HS-27A (cell line): ENCODE data around the gene LDOC1.
A peak's percentile ranks its signal among the peaks of the same experiment; 100 is the strongest.
"Not testable (repeated sequence)": the region's sequence is repeated elsewhere in the genome, so short reads cannot be mapped to it uniquely, and the experiment has no call there.

Source experiments
- DNase-seq: peaks from one replicate; pipeline ENCODE4 v3.0.0-alpha.2; 2012; ENCODE audit warnings: low read depth, missing footprints

The LDOC1 gene

DNA sequence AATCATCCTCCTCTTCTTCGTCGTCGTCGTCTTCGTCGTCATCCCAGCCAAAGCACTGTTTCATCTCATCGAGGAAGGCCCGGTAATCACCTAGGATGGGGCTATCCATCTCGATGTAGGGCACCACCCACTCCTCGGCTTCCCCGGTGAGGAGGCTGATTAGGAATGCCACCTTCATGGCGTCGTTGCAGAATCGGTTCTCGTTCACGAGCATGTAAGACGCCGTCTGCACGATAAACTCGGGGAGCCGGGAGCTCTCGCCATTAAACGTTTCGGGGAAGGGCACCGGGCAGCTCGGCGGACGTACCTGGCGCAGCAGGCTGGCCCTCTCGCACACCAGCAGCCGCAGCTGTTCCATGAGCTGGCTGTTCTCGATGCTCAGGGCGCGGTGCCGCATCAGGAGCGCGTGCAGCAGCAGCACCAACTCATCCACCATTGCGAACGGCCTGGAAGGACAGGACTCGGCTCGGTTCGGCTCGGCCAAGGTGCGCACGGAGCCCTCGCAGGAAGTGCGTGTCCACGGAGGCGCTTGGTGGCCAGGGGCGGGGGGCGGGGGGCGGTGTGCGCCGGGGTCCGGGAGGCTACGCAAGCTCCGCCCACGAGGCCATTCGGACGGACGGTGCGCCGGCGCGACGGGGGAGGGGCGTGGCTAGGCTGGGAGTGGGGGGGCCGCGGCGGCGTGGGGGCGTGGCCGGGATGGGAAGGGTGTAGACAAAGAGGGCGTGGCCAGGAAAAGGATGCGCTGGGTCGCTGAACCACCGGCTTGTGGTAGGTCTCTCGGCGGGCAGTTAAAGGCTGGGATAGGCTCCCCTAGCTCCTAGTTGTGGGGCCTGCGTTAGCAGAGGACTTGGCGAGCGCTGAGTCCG lies at the start of gene LDOC1:
TSS of gene LDOC1 (minus strand) at position 544 of the 866 bp plus-strand sequence. CDS start at position 436, 108 bp downstream.
- peak; percentile 12 for DNase-seq

GRCh38 chrX:141221611-141222010 lies 44.7 kb upstream of the LDOC1 start:
- no peak for DNase-seq

DNA sequence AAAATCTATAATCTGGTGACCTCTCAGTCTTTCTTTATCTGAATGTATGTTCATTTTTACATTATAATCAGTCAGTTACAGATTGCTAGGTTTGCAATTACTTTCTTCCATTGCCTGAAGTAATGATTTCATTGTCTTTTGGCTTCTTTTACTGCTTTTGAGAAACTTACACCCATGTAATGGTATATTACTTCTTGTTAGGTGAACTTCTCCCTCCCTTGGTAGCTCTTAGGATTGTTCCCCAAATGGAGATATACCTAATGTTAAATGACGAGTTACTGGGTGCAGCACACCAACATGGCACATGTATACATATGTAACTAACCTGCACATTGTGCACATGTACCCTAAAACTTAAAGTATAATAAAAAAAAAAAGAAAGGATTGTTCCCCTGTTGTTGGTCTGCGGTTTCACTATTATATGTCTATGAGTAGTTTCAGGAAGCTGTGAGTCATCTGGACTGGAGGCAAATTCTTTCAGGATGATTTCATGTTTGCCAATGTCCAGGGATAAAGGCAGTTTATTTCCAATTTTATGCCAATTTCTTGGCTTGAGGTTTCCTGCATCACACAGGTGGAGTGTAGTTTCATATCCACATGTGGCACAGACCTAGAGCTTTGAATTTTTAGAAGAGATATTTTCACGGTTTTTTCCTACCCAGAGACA lies 43.5 kb upstream of the LDOC1 start:
- DNase-seq: peak; percentile 38

GRCh38 chrX:141214196-141214595 lies 37.3 kb upstream of the LDOC1 start:
- DNase-seq: no peak

DNA sequence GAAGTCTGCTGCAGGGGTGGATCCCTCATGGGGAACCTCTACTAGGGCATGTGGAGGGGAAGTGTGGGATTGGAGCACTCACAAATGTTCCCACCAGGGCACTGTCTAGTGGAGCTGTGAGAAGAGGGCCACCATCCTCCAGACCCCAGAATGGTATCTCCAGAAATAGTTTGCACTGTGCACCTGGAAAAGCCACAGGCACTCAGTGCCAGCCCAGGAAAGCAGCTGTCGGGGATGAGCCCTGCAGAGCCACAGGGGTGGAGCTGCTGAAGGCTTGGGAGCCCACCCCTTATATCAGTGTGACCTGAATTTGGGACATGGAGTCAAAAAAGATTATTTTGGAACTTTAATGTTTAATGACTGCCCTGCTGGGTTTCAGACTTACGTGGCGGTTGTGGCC lies 25.0 kb upstream of the LDOC1 start:
- no peak for DNase-seq

- not testable (repeated sequence) for DNase-seq
These were observed 11.6 kb upstream of the LDOC1 start for GRCh38 chrX:141188573-141188972.

- no peak for DNase-seq
These were observed 8.4 kb upstream of the LDOC1 start for GRCh38 chrX:141185366-141185765.

DNA sequence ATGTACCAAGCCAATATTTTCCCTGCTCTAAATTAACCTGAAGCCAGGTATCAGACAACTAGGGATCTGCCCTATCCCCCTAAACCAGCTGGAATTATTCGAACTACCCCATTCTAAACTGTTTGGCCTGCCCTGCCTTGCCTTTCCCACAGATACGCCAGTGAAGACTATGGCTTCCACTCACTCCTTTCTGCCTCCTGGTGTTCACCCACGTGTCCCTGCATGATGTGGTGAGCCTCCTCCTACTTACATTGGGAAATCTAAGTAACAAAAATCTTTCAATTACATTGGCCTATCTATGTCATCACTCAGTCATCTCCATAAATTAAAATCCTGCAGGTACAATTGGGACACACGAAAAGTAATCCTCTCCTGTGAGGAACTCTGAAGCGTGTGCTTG lies 6.1 kb upstream of the LDOC1 start:
- no peak for DNase-seq

DNA sequence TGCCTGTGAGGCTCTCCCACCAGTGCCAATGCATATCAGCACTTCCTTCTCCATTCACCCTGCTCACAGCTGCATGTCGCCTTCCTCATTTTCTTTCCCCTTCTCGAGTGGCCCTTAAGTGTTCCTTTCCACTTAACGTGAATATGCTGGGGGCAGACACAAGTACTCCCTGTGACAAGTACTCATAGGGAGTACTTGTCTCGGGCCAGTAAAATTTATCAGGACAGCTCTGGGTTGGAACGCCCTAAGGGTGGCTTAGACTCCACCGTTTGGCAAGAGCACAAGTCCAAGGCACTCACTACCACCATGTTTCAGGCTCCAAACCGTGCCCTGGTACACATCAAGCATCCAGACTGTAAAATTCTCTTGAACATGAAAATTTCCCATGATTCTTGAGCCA lies 3.9 kb upstream of the LDOC1 start:
- DNase-seq: no peak

GRCh38 chrX:141175786-141176185 lies 1.1 kb downstream of the LDOC1 start:
- DNase-seq: no peak

GRCh38 chrX:141164406-141164805 lies 12.5 kb downstream of the LDOC1 start:
- DNase-seq: no peak

DNA sequence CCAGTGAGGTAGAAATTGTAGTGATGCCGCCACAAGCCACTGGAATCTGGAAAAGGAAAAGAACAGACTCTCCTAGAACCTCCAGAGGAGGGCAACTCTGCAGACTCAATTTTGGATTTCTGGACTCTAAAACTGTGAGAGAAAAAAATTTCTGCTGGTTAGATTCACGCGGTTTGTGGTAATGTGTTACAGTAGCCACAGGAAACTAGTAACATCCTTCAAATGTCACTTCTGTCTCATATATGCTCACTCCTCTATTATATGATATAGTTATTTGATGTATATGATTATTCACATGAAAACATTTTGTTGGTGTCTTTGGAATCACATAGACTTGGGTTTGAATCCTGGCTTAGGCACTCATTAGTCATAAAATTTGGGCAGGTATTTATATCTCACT lies 18.8 kb downstream of the LDOC1 start:
- DNase-seq: no peak

DNA sequence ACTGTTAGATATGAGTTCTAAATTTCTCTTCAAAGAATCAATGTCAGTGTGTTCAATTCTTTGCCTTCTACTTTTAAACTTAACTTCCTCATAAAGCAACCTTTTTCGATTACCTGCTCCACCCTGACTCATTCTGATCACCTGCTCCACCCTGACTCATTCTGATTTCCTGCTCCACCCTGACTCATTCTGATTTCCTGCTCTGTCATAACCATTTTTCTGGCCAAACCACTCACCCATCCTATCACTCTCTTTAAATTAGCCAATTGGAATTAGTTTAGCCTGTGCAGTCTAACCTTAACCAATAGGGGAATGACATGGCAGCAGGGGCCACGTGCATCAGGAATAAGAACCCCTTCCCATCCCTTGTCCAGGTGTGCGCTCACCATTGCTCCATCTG lies 21.7 kb downstream of the LDOC1 start:
- not testable (repeated sequence) for DNase-seq

GRCh38 chrX:141142946-141143345 lies 34.0 kb downstream of the LDOC1 start:
- no peak for DNase-seq

GRCh38 chrX:141133272-141133671 lies 43.7 kb downstream of the LDOC1 start:
- no peak for DNase-seq

- no peak for DNase-seq
These were observed 49.8 kb downstream of the LDOC1 start for GRCh38 chrX:141127146-141127545.
